HepG2 (cell line): ENCODE measurements around the gene MNX1. TPM values are rescaled to one million over a fixed set of nuclear protein-coding genes. Genes with fewer than 3 reads are reported as not detected.

ENCODE experiments used
- ARNT2 ChIP-seq: sonication (generic); formaldehyde crosslinking; IDR thresholded peaks from 2 replicates; pipeline ENCODE4 v1.8.0; 2022; ENCODE audit warnings: mild to moderate bottlenecking, low read depth, missing genetic modification reagents, moderate library complexity
- ATAD3A ChIP-seq: sonication (generic); formaldehyde crosslinking; IDR thresholded peaks from 2 replicates; pipeline ENCODE4 v1.4.0; 2020; ENCODE audit warnings: missing genetic modification reagents
- ATF3 ChIP-seq: sonication (generic); formaldehyde crosslinking; IDR thresholded peaks from 2 replicates; pipeline ENCODE4 v1.4.0; 2020; ENCODE audit warnings: missing genetic modification reagents
- ATF5 ChIP-seq: sonication (generic); formaldehyde crosslinking; IDR thresholded peaks from 2 replicates; pipeline ENCODE4 v1.4.0; 2020; ENCODE audit warnings: mild to moderate bottlenecking, low read depth, missing genetic modification reagents
- BORCS8-MEF2B ChIP-seq: sonication (generic); formaldehyde crosslinking; IDR thresholded peaks from 2 replicates; pipeline ENCODE4 v1.8.0; 2022; ENCODE audit warnings: mild to moderate bottlenecking, missing genetic modification reagents
- BRD4 ChIP-seq: sonication (generic); formaldehyde crosslinking; IDR thresholded peaks from 2 replicates; pipeline ENCODE4 v1.4.0; 2020; ENCODE audit warnings: missing genetic modification reagents
- CEBPB ChIP-seq: IDR thresholded peaks from 2 replicates; pipeline ENCODE4 v1.6.1; 2011; ENCODE audit warnings: low read depth, low read length, improper control_type of control experiment, borderline replicate concordance
- FOXP1 ChIP-seq, 2 experiments: fragments of 450-650 bp in 1 of 2; IDR thresholded peaks; 2 replicates each; pipeline ENCODE4 v1.6.1; 2017 to 2018; ENCODE audit warnings: antibody characterized with exemption in 1 of 2
- MAF1 ChIP-seq: sonication (generic); formaldehyde crosslinking; IDR thresholded peaks from 2 replicates; pipeline ENCODE4 v1.5.0; 2020; ENCODE audit warnings: missing genetic modification reagents, borderline replicate concordance
- NFATC3 ChIP-seq: sonication (generic); formaldehyde crosslinking; IDR thresholded peaks from 2 replicates; pipeline ENCODE4 v1.5.1; 2020; ENCODE audit warnings: mild to moderate bottlenecking, missing genetic modification reagents
- RAD21 ChIP-seq: fragments of 450-650 bp; formaldehyde crosslinking; IDR thresholded peaks from 2 replicates; pipeline ENCODE4 v1.5.0; 2020; ENCODE audit warnings: mild to moderate bottlenecking
- SALL1 ChIP-seq: sonication (generic); formaldehyde crosslinking; IDR thresholded peaks from 2 replicates; pipeline ENCODE4 v1.8.0; 2022; ENCODE audit warnings: mild to moderate bottlenecking, missing genetic modification reagents
- SRSF9 ChIP-seq: fragments of 200-400 bp; formaldehyde crosslinking; IDR thresholded peaks from 2 replicates; pipeline ENCODE4 v1.6.1; 2018; ENCODE audit warnings: borderline replicate concordance, mild to moderate bottlenecking, low read depth, low read length; ENCODE audit not compliant: insufficient read depth, poor library complexity, severe bottlenecking
- ZBTB14 ChIP-seq: sonication (generic); formaldehyde crosslinking; IDR thresholded peaks from 2 replicates; pipeline ENCODE4 v1.4.0; 2020; ENCODE audit warnings: missing genetic modification reagents
- ZNF567 ChIP-seq: sonication (generic); formaldehyde crosslinking; IDR thresholded peaks from 2 replicates; pipeline ENCODE4 v1.8.1; 2023; ENCODE audit warnings: mild to moderate bottlenecking, missing genetic modification reagents, borderline replicate concordance
- polyA plus RNA-seq, 8 experiments: library from polyadenylated mRNA; depleted of rRNA in 3 of 8; stranded (reverse) in 7 of 8; unstranded in 1 of 8; fragments of >200 nt; fragmentation: Illumina TruSeq in 4 of 8; extraction: Trizol in 4 of 8; gene quantifications; 2 replicates each; pipeline versions ENCODE4 v1.2.1 to v1.2.3, GENCODE V29; 2011 to 2016; ENCODE audit warnings: low read depth in 4 of 8, missing spikeins in 1 of 8, mixed read lengths in 1 of 8; ENCODE audit not compliant: insufficient read depth in 1 of 8
- total RNA-seq, 5 experiments: library from RNA; depleted of rRNA; stranded (reverse); fragments of >200 nt; fragmentation: Illumina TruSeq; extraction: Trizol; gene quantifications; 2 replicates each; pipeline ENCODE4 v1.2.3, GENCODE V29; 2016; ENCODE audit warnings: low read depth in 1 of 5

The MNX1 gene
- total and polyA plus RNA-seq, 2 of the 13 experiments (the other 11 are each of a cell fraction or from before 2014, with no cell fraction given), result 0.94 to 6.1 TPM

GRCh38 chr7:157041004-157041403, 30.5 kb upstream of the MNX1 start (continued):
- TF ChIP-seq SRSF9 (no peak), NFATC3 (CRISPR knock-in tag) (no peak), BORCS8-MEF2B (CRISPR knock-in tag) (no peak), BRD4 (CRISPR knock-in tag) (no peak), ZBTB14 (CRISPR knock-in tag) (no peak), ATF5 (CRISPR knock-in tag) (no peak), ATF3 (CRISPR knock-in tag) (peak; percentile 64), FOXP1 (IDR thresholded peaks at IDR 0.05) (no peak), FOXP1 (CRISPR knock-in tag; IDR thresholded peaks at IDR 0.05) (no peak), CEBPB (peak; percentile 61; the same call in 1 of the 2 replicates), RAD21 (CRISPR knock-in tag) (no peak), ZNF567 (CRISPR knock-in tag) (no peak), MAF1 (no peak), ARNT2 (CRISPR knock-in tag) (no peak), SALL1 (CRISPR knock-in tag) (no peak), ATAD3A (no peak)
